WERI-Rb-1 (cell line): ENCODE data around the gene SSU72.
"Not testable (repeated sequence)": the region's sequence is repeated elsewhere in the genome, so short reads cannot be mapped to it uniquely, and the experiment has no call there.

ENCODE experiments used
- DNase-seq: peaks from one replicate; pipeline ENCODE4 v3.0.0-alpha.2; 2020
- H3K27ac ChIP-seq: fragments of 250-450 bp; sonication (Bioruptor Pico); 2 replicates; pipeline ENCODE4 v1.5.1; 2020; ENCODE audit warnings: mild to moderate bottlenecking, moderate library complexity
- H3K27me3 ChIP-seq: fragments of 250-450 bp; sonication (Bioruptor Pico); 2 replicates; pipeline ENCODE4 v1.5.1; 2021; ENCODE audit warnings: mild to moderate bottlenecking, low read depth, moderate library complexity; ENCODE audit not compliant: insufficient read depth, severe bottlenecking
- H3K36me3 ChIP-seq: fragments of 250-450 bp; sonication (Bioruptor Pico); 2 replicates; pipeline ENCODE4 v1.5.1; 2020; ENCODE audit warnings: mild to moderate bottlenecking, moderate library complexity
- H3K4me3 ChIP-seq: 2 replicates; pipeline ENCODE4 v1.5.1; 2011; ENCODE audit warnings: low read depth, mild to moderate bottlenecking, control low read depth, low read length
- H3K9me3 ChIP-seq: fragments of 250-450 bp; sonication (Bioruptor Pico); 2 replicates; pipeline ENCODE4 v1.5.1; 2021; ENCODE audit warnings: mild to moderate bottlenecking, moderate library complexity; ENCODE audit not compliant: severe bottlenecking
- CTCF ChIP-seq: IDR thresholded peaks from 2 replicates; pipeline ENCODE4 v1.5.1; 2011; ENCODE audit warnings: low read depth, mild to moderate bottlenecking, control low read depth, inconsistent platforms, low read length

SSU72 gene

GRCh38 chr1:1599030-1599934 is 24.6 kb upstream of the SSU72 start:
- peak; percentile 7; the same call in 1 of the 2 replicates for TF ChIP-seq CTCF
- peak; percentile 22 for DNase-seq
- no peaks in the 10 kb centered on the region for H3K9me3 ChIP-seq
- no peak overlapping the region for H3K27ac ChIP-seq
- no peaks in the 10 kb centered on the region for H3K36me3 ChIP-seq
- no peak overlapping the region; the same call in 1 of the 2 replicates for H3K4me3 ChIP-seq
- no peaks in the 10 kb centered on the region for H3K27me3 ChIP-seq

GRCh38 chr1:1598720-1599029 is 24.0 kb upstream of the SSU72 start:
- H3K9me3 ChIP-seq: no peaks in the 10 kb centered on the region
- H3K27ac ChIP-seq: no peak overlapping the region
- no peak for DNase-seq
- no peak overlapping the region for H3K4me3 ChIP-seq
- no peak for TF ChIP-seq CTCF
- no peaks in the 10 kb centered on the region for H3K36me3 ChIP-seq
- H3K27me3 ChIP-seq: no peaks in the 10 kb centered on the region

GRCh38 chr1:1598051-1598719 is 23.5 kb upstream of the SSU72 start:
- H3K27ac ChIP-seq: peak overlapping the region; percentile 53
- H3K9me3 ChIP-seq: no peaks in the 10 kb centered on the region
- no peaks in the 10 kb centered on the region for H3K36me3 ChIP-seq
- H3K27me3 ChIP-seq: no peaks in the 10 kb centered on the region
- TF ChIP-seq CTCF: no peak
- no peak for DNase-seq
- H3K4me3 ChIP-seq: no peak overlapping the region

GRCh38 chr1:1597275-1597930 is 22.7 kb upstream of the SSU72 start:
- H3K9me3 ChIP-seq: no peaks in the 10 kb centered on the region
- TF ChIP-seq CTCF: peak; percentile 73
- H3K27ac ChIP-seq: peak overlapping the region; percentile 53
- peak; percentile 62 for DNase-seq
- no peak overlapping the region for H3K4me3 ChIP-seq
- H3K36me3 ChIP-seq: no peaks in the 10 kb centered on the region
- H3K27me3 ChIP-seq: no peaks in the 10 kb centered on the region

GRCh38 chr1:1596493-1597274 is 22.0 kb upstream of the SSU72 start:
- no peaks in the 10 kb centered on the region for H3K36me3 ChIP-seq
- no peak for TF ChIP-seq CTCF
- no peak overlapping the region for H3K4me3 ChIP-seq
- DNase-seq: no peak
- no peaks in the 10 kb centered on the region for H3K9me3 ChIP-seq
- H3K27me3 ChIP-seq: no peaks in the 10 kb centered on the region
- no peak overlapping the region for H3K27ac ChIP-seq

- not testable (repeated sequence) for H3K4me3 ChIP-seq, H3K9me3 ChIP-seq, H3K27ac ChIP-seq, H3K27me3 ChIP-seq, DNase-seq, H3K36me3 ChIP-seq
Observed at GRCh38 chr1:1595341-1595740, 20.7 kb upstream of the SSU72 start.
